ENCODE measurements around the gene GRAMD1A.

DNA sequence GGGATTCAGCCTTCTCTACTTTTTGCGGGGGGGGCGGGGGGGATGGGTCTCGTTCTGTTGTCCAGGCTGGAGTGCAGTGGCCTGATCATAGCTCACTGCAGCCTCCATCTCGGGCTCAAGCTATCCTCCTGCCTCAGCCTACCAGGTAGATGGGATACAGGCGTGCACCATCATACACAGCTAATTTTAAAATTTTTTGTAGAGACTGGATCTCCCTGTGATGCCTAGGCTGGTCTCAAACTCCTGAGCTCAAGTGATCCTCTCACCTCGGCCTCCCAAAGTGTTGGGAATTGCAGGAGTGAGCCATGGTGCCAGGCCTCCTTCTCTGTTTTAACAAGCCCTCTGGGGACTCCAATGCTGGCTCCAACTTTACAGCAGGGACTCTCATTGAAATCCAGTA is 35.5 kb upstream of the GRAMD1A start:
- no peak for TF ChIP-seq POLR2A (IDR thresholded peaks at IDR 0.05; ENCODE audit: extremely low read depth, insufficient read length)
- TF ChIP-seq, protein P1, sequence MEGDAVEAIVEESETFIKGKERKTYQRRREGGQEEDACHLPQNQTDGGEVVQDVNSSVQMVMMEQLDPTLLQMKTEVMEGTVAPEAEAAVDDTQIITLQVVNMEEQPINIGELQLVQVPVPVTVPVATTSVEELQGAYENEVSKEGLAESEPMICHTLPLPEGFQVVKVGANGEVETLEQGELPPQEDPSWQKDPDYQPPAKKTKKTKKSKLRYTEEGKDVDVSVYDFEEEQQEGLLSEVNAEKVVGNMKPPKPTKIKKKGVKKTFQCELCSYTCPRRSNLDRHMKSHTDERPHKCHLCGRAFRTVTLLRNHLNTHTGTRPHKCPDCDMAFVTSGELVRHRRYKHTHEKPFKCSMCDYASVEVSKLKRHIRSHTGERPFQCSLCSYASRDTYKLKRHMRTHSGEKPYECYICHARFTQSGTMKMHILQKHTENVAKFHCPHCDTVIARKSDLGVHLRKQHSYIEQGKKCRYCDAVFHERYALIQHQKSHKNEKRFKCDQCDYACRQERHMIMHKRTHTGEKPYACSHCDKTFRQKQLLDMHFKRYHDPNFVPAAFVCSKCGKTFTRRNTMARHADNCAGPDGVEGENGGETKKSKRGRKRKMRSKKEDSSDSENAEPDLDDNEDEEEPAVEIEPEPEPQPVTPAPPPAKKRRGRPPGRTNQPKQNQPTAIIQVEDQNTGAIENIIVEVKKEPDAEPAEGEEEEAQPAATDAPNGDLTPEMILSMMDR (IDR thresholded peaks at IDR 0.05; ENCODE audit: low read depth, low read length) = no peak

All from NB4 (cell line).